GM12878 (cell line): ENCODE data around the gene METTL18. TPM values are rescaled to one million over a fixed set of nuclear protein-coding genes. Genes with fewer than 3 reads are reported as not detected.

Source experiments
- ATAC-seq: fragments of 200-7000 bp; cut with Tn5 transposase; 3 replicates; pipeline ENCODE4 v1.9.1; 2020; ENCODE audit warnings: mild to moderate bottlenecking, moderate library complexity
- BruUV-seq: library from RNA; stranded (reverse); fragments of 400-500 nt; replicated peaks from 2 replicates; lab custom pipeline; 2021; lab: Mats Ljungman, UMichigan
- CTCF ChIA-PET: fragments of 300-600 bp; sonication (Branson Sonifier 250); formaldehyde crosslinking; extraction: SDS; loops from one replicate; lab custom pipeline; 2021; ENCODE audit warnings: inconsistent platforms; lab: Yijun Ruan, JAX
- POLR2A ChIA-PET: fragments of 350-600 bp; formaldehyde crosslinking; extraction: SDS; loops from one replicate; lab custom pipeline; 2021; ENCODE audit warnings: inconsistent platforms; lab: Charles Lee
- RAD21 ChIA-PET: fragments of 300-600 bp; sonication (Branson Sonifier 250); formaldehyde crosslinking; loops from one replicate; lab custom pipeline; 2023; ENCODE audit warnings: antibody characterized with exemption; ENCODE audit not compliant: unreplicated experiment; lab: Charles Lee
- SMC1A ChIA-PET: fragments of 300-600 bp; sonication (Branson Sonifier 250); formaldehyde crosslinking; loops from one replicate; lab custom pipeline; 2023; ENCODE audit not compliant: unreplicated experiment, uncharacterized antibody; lab: Charles Lee
- DNase-seq: peaks from one replicate; pipeline ENCODE4 v3.0.0-alpha.2; 2011; ENCODE audit warnings: low read depth, low spot score
- FAIRE-seq: peaks from 3 replicates; lab custom pipeline; 2011; peaks lifted over from hg19 to GRCh38; lab: Jason Lieb, UNC
- H2AFZ ChIP-seq: 2 replicates; pipeline ENCODE4 v1.6.0; 2011; ENCODE audit warnings: low read depth, low read length, control low read depth; ENCODE audit not compliant: control insufficient read depth
- H3K27ac ChIP-seq: 2 replicates; pipeline ENCODE4 v1.5.1; 2011; ENCODE audit warnings: control low read depth; ENCODE audit not compliant: control insufficient read depth, insufficient read depth
- H3K27me3 ChIP-seq, 2 experiments: replicated peaks in 1 of 2; 2 replicates each; pipeline versions ENCODE4 v1.6.0 to v1.6.1; 2011; ENCODE audit warnings: low read length in 1 of 2; ENCODE audit not compliant: control insufficient read depth in 2 of 2, insufficient read depth in 2 of 2
- H3K36me3 ChIP-seq, 2 experiments: 2 replicates each; pipeline ENCODE4 v1.5.1; 2011; ENCODE audit warnings: low read length in 1 of 2; ENCODE audit not compliant: control insufficient read depth in 2 of 2, insufficient read depth in 2 of 2
- H3K4me1 ChIP-seq: 2 replicates; pipeline ENCODE4 v1.6.1; 2011; ENCODE audit warnings: mild to moderate bottlenecking, low read length, moderate library complexity, mixed read lengths; ENCODE audit not compliant: control insufficient read depth, insufficient read depth
- H3K4me2 ChIP-seq: 2 replicates; pipeline ENCODE4 v1.6.0; 2011; ENCODE audit warnings: control low read depth; ENCODE audit not compliant: control insufficient read depth, insufficient read depth
- H3K4me3 ChIP-seq: fragments of 200-600 bp; sonication (generic); 2 replicates; pipeline ENCODE4 v1.5.1; 2016
- H3K79me2 ChIP-seq: 2 replicates; pipeline ENCODE4 v1.6.0; 2011; ENCODE audit warnings: low read length; ENCODE audit not compliant: control insufficient read depth, insufficient read depth
- H3K9ac ChIP-seq: 2 replicates; pipeline ENCODE4 v1.8.0; 2011; ENCODE audit warnings: low read length, control low read depth, mixed read lengths; ENCODE audit not compliant: control insufficient read depth, insufficient read depth
- H3K9me3 ChIP-seq: replicated peaks from 3 replicates; pipeline ENCODE4 v1.5.1; 2011; ENCODE audit warnings: mild to moderate bottlenecking, low read length; ENCODE audit not compliant: control insufficient read depth, insufficient read depth
- H4K20me1 ChIP-seq: 2 replicates; pipeline ENCODE4 v1.6.0; 2011; ENCODE audit not compliant: control insufficient read depth, insufficient read depth
- CBX5 ChIP-seq: sonication (generic); IDR thresholded peaks from 2 replicates; pipeline ENCODE4 v1.6.1; 2016; ENCODE audit warnings: low read depth, moderate library complexity, mild to moderate bottlenecking, inconsistent platforms
- HDAC2 ChIP-seq: fragments of 200-600 bp; sonication (generic); IDR thresholded peaks from 2 replicates; pipeline ENCODE4 v1.6.1; 2017
- HSF1 ChIP-seq: fragments of 150-350 bp; IDR thresholded peaks from 2 replicates; pipeline ENCODE4 v1.6.1; 2014; ENCODE audit warnings: mild to moderate bottlenecking, low read depth, low read length
- MEF2B ChIP-seq: fragments of 450-650 bp; IDR thresholded peaks from 2 replicates; pipeline ENCODE4 v1.6.1; 2018; ENCODE audit warnings: mild to moderate bottlenecking, moderate library complexity; ENCODE audit not compliant: partially characterized antibody, poor library complexity, severe bottlenecking
- MYB ChIP-seq: fragments of 150-350 bp; IDR thresholded peaks from 2 replicates; pipeline ENCODE4 v1.6.1; 2014; ENCODE audit warnings: mild to moderate bottlenecking, low read depth, low read length, borderline replicate concordance
- NRF1 ChIP-seq: conservative IDR thresholded peaks from 2 replicates; pipeline ENCODE4 v1.6.1; 2011; ENCODE audit warnings: mild to moderate bottlenecking, low read depth, low read length, improper control_type of control experiment
- POLR2AphosphoS5 ChIP-seq: IDR thresholded peaks from 2 replicates; pipeline ENCODE4 v1.6.1; 2011; ENCODE audit warnings: mild to moderate bottlenecking, low read length, inconsistent platforms
- TCF12 ChIP-seq: IDR thresholded peaks from 2 replicates; pipeline ENCODE4 v1.6.1; 2011; ENCODE audit warnings: low read depth, mild to moderate bottlenecking, low read length
- ZBTB33 ChIP-seq: fragments of 450-650 bp; IDR thresholded peaks from 2 replicates; pipeline ENCODE4 v1.6.1; 2017; ENCODE audit warnings: mild to moderate bottlenecking
- WGBS: methylation state at CpG from one replicate; pipeline ENCODE4 v1.1.6; 2016; ENCODE audit warnings: low lambda C conversion rate; ENCODE audit not compliant: insufficient replicate concordance, insufficient coverage; ENCODE audit errors: missing lambda C conversion rate; 5-methylcytosine and 5-hydroxymethylcytosine counted together
- in situ Hi-C: fragments of 300-500 bp; cut with MboI; formaldehyde crosslinking; loops from 9 replicates; pipeline ENCODE4 v1.14.3; 2018; ENCODE audit warnings: mixed read lengths
- intact Hi-C: fragments of 100-400 bp; cut with micrococcal nuclease; formaldehyde crosslinking; loops from one replicate; pipeline ENCODE4 v1.14.2; 2022; ENCODE audit not compliant: unreplicated experiment
- polyA plus RNA-seq, 11 experiments: library from polyadenylated mRNA; depleted of rRNA in 4 of 11; unstranded in 6 of 11; stranded (reverse) in 5 of 11; fragments of >200 nt; fragmentation: Nextera tagmentation in 4 of 11; fragmentation: Illumina TruSeq in 1 of 11; extraction: Ambion mirVana in 4 of 11; extraction: Trizol in 1 of 11; gene quantifications; 1 replicate in 1 of 11; 2 replicates in 10 of 11; pipeline versions ENCODE4 v1.2.1 to v1.2.3, GENCODE V29; 2011 to 2016; ENCODE audit warnings: inconsistent platforms in 2 of 11, missing spikeins in 2 of 11, low read depth in 1 of 11
- total RNA-seq, 4 experiments: library from RNA; depleted of rRNA in 3 of 4; stranded (reverse); fragments of >200 nt in 3 of 4; fragmentation: Illumina TruSeq in 1 of 4; extraction: Trizol in 1 of 4; gene quantifications; 2 replicates each; pipeline versions ENCODE4 v1.2.1 to v1.2.3, GENCODE V29; 2013 to 2021

METTL18 gene
- total and polyA plus RNA-seq, 10 of the 15 experiments (the other 5 are each of a cell fraction or from before 2014, with no cell fraction given): 8.1 to 31.8 (median 12.8) TPM

DNA sequence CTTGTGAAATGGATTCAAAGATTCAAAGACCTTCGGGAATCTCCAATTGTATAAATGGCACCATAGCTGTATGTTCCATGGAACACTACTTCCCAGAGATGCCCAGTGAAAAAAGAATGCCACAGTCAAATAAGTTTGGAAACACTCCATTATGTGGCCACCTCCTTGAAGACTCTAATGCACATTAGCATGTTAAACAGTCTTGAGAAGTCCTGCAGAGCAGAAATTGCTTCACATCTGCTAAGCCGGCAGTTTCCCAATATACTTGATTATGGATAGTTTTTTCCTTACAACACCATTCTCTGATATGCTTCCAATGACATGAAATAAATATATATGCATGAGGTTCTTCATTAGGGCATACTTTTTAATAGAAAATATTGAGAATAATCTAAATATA, 48.2 kb downstream of the METTL18 start:
- ATAC-seq (no peak), DNase-seq (no peak), FAIRE-seq (no peak)
- Histone ChIP-seq H3K4me2 (no peak overlapping the region), H3K79me2 (no peaks in the 10 kb centered on the region), H3K27me3 (no peaks in the 10 kb centered on the region), H3K27ac (no peak overlapping the region), H3K9me3 (no peaks in the 10 kb centered on the region), H2AFZ (no peak overlapping the region), H3K9ac (no peak overlapping the region), H4K20me1 (no peaks in the 10 kb centered on the region), H3K4me3 (no peak overlapping the region), H3K4me1 (no peaks in the 10 kb centered on the region), H3K36me3 (no peaks in the 10 kb centered on the region)
- no TSS peak for BruUV-seq
- CTCF ChIA-PET: no interaction called here
- TF ChIP-seq HDAC2 (no peak), TCF12 (no peak), MEF2B (no peak), HSF1 (no peak), ZBTB33 (no peak), NRF1 (no peak), MYB (no peak), POLR2AphosphoS5 (no peak), CBX5 (no peak)
- intact Hi-C loops (no loop called here), in situ Hi-C loops (no loop called here)
- RAD21 ChIA-PET: no interaction called here
- POLR2A ChIA-PET: no interaction called here
- WGBS: 20% methylated on average over 2 of the region's 2 CpGs
- SMC1A ChIA-PET: no interaction called here
